ENCODE data around the gene ACTR3.

ACTR3 gene

GRCh38 chr2:113996671-113997594 is 107.0 kb downstream of the ACTR3 start:
- no peak overlapping the region for H3K4me3 ChIP-seq (ENCODE audit: low read depth, low read length)
- no peak for DNase-seq (ENCODE audit: low read depth)
- TF ChIP-seq, protein P1, sequence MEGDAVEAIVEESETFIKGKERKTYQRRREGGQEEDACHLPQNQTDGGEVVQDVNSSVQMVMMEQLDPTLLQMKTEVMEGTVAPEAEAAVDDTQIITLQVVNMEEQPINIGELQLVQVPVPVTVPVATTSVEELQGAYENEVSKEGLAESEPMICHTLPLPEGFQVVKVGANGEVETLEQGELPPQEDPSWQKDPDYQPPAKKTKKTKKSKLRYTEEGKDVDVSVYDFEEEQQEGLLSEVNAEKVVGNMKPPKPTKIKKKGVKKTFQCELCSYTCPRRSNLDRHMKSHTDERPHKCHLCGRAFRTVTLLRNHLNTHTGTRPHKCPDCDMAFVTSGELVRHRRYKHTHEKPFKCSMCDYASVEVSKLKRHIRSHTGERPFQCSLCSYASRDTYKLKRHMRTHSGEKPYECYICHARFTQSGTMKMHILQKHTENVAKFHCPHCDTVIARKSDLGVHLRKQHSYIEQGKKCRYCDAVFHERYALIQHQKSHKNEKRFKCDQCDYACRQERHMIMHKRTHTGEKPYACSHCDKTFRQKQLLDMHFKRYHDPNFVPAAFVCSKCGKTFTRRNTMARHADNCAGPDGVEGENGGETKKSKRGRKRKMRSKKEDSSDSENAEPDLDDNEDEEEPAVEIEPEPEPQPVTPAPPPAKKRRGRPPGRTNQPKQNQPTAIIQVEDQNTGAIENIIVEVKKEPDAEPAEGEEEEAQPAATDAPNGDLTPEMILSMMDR (IDR thresholded peaks at IDR 0.05; ENCODE audit: control insufficient read depth, extremely low read depth, insufficient read depth) = no peak

GRCh38 chr2:114001152-114001551 is 111.3 kb downstream of the ACTR3 start:
- no peak overlapping the region for H3K4me3 ChIP-seq (ENCODE audit: low read depth, low read length)
- no peak for DNase-seq (ENCODE audit: low read depth)
- TF ChIP-seq, protein P1 (IDR thresholded peaks at IDR 0.05; ENCODE audit: control insufficient read depth, extremely low read depth, insufficient read depth) = no peak

DNA sequence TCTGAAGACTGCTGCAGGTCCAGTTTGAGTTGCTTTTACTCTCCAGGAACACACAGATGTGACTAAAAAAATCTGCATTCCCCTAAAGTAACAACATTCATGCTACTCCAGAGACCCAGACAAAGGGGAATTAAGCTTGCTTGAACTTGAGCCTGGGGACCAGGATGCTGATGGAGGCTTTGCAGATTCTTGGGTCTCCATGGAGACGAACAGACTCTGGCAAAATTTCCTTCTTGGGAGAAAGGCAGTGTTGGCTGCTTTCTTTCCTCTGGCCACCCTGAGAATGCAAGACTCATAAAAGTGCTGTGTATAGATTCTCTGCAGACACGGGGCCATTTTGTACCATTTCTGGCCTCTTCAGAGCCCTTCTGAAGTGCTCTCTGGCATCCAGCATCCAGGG is 112.0 kb downstream of the ACTR3 start:
- TF ChIP-seq, protein P1 (IDR thresholded peaks at IDR 0.05; ENCODE audit: control insufficient read depth, extremely low read depth, insufficient read depth) = no peak
- DNase-seq (ENCODE audit: low read depth) = no peak
- no peak overlapping the region for H3K4me3 ChIP-seq (ENCODE audit: low read depth, low read length)

GRCh38 chr2:114005110-114005783 is 115.4 kb downstream of the ACTR3 start:
- no peak overlapping the region for H3K4me3 ChIP-seq (ENCODE audit: low read depth, low read length)
- no peak for DNase-seq (ENCODE audit: low read depth)
- TF ChIP-seq, protein P1 (IDR thresholded peaks at IDR 0.05; ENCODE audit: control insufficient read depth, extremely low read depth, insufficient read depth) = no peak

DNA sequence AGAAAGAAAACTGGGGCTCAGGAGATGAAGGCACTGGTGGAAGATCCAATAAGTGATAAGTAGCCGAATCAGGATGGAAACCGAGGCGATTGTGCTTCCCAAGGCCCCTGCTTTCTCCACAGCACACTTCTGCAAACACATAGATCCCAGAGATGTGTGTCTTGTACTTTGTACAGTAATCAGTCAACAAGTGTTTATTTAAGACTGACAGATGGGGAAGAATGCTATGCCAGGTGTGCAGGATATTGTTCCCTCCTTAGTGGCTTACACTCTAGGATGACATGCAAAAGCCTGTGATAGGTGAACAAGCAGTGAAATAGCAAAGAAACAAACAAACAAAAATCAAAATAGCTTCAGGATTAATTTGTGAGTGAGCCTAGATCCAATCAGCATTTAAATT is 116.6 kb downstream of the ACTR3 start:
- TF ChIP-seq, protein P1 (IDR thresholded peaks at IDR 0.05; ENCODE audit: control insufficient read depth, extremely low read depth, insufficient read depth) = no peak
- DNase-seq (ENCODE audit: low read depth) = no peak
- H3K4me3 ChIP-seq (ENCODE audit: low read depth, low read length) = no peak overlapping the region

DNA sequence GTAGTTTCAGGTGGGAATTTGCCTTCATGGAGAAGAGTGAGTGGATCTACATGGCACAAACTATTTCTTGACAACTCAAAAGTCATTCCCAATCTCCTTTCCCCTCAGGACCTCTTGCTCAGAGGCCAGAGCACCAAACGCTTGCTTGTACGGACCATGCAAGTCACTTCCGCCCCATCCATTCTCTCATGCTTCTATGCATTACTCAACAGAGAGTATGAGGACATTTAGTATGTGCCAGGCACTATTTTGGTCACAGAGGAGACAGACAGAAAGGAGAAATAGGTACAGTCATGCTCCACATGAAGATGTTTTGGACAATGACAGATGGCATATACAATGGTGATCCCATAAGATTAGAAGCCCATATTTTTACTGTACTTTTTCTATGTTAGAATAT is 117.5 kb downstream of the ACTR3 start:
- TF ChIP-seq, protein P1 (IDR thresholded peaks at IDR 0.05; ENCODE audit: control insufficient read depth, extremely low read depth, insufficient read depth) = no peak
- DNase-seq (ENCODE audit: low read depth) = no peak
- H3K4me3 ChIP-seq (ENCODE audit: low read depth, low read length) = no peak overlapping the region

Measured in LNCaP clone FGC (cell line).